Ascending aorta (tissue), 2 donors: ENCODE measurements around the gene ZNF365. TPM values are rescaled to one million over a fixed set of nuclear protein-coding genes. Genes with fewer than 3 reads are reported as not detected.

Source experiments
- DNase-seq, 2 donors: peaks; one replicate each; pipeline ENCODE4 v3.0.0-alpha.2; 2019; ENCODE audit warnings: low spot score in 2 of 2
- H3K27ac ChIP-seq, 2 donors: fragments of 200-600 bp; sonication (generic); one replicate each; pipeline ENCODE4 v1.5.1; 2016 to 2017; ENCODE audit warnings: mild to moderate bottlenecking in 1 of 2
- H3K27me3 ChIP-seq: fragments of 200-600 bp; sonication (generic); one replicate; pipeline ENCODE4 v1.5.1; 2017
- H3K36me3 ChIP-seq, 2 donors: fragments of 200-600 bp; sonication (generic); one replicate each; pipeline ENCODE4 v1.5.1; 2016
- H3K4me1 ChIP-seq, 2 donors: fragments of 200-600 bp; sonication (generic); one replicate each; pipeline ENCODE4 v1.5.1; 2016 to 2017; ENCODE audit warnings: mild to moderate bottlenecking in 1 of 2
- H3K4me3 ChIP-seq, 2 donors: fragments of 200-600 bp; sonication (generic); one replicate each; pipeline ENCODE4 v1.5.1; 2016 to 2017; ENCODE audit warnings: mild to moderate bottlenecking in 1 of 2
- H3K9me3 ChIP-seq, 2 donors: fragments of 200-600 bp; sonication (generic); one replicate each; pipeline ENCODE4 v1.5.1; 2016
- CTCF ChIP-seq, 3 experiments: fragments of 200-600 bp in 2 of 3; fragments of 450-650 bp in 1 of 3; sonication (generic) in 2 of 3; IDR thresholded peaks; one replicate each; pipeline ENCODE4 v1.5.1; 2016 to 2019; ENCODE audit warnings: antibody characterized with exemption in 3 of 3, mild to moderate bottlenecking in 1 of 3, moderate library complexity in 1 of 3
- intact Hi-C: fragments of 100-400 bp; cut with DNase I; formaldehyde crosslinking; loops from one replicate; pipeline ENCODE4 v1.15.1; 2023
- total RNA-seq: library from RNA; depleted of rRNA; stranded (reverse); fragments of >200 nt; gene quantifications from one replicate; pipeline ENCODE4 v1.1.0, GENCODE V29; 2016

Gene ZNF365
- total RNA-seq, 1 donor from 2014 or later = not detected

GRCh38 chr10:62437696-62438095, 63.5 kb downstream of the ZNF365 start:
- no peaks in the 10 kb centered on the region for H3K27me3 ChIP-seq
- no peaks in the 10 kb centered on the region for H3K9me3 ChIP-seq
- no peak overlapping the region for H3K27ac ChIP-seq
- peak; percentile 63 to 79 (median 69) for TF ChIP-seq CTCF (IDR thresholded peaks at IDR 0.05)
- H3K4me1 ChIP-seq = peaks cover 0 to 5% of the 10 kb centered on the region in 2 donors
- no peak overlapping the region for H3K4me3 ChIP-seq
- no peaks in the 10 kb centered on the region for H3K36me3 ChIP-seq
- no peak for DNase-seq
- intact Hi-C loops = loop anchor here (5.0 to 10.0 kb wide), 4 partner anchors 173 to 720 kb away; partner anchors contain the start of genes EGR2 and RTKN2

DNA sequence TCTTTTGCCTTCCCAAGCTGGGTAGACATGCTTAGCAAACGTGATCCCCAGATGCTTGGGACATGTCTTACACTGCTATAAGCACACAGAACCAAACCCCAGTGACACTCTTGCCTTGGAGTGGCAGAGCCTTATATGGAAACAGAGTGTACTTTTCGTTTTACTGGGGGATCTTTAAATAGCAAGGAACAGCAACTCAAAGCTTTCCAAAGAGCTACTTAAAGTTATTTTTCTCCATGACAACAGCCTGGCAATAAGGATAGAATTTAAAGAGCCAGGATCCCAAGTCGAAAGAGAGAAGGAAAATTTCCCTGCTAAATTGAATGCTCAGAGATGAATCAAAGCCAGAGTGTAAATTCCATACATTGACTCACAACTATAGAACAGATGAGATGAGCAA, 67.8 kb downstream of the ZNF365 start:
- Histone ChIP-seq H3K4me1 (peaks cover 3 to 4% of the 10 kb centered on the region in 2 donors), H3K36me3 (no peaks in the 10 kb centered on the region), H3K9me3 (no peaks in the 10 kb centered on the region), H3K27ac (peak overlapping the region in 1 of 2 donors; percentile 37), H3K27me3 (no peaks in the 10 kb centered on the region), H3K4me3 (no peak overlapping the region)
- TF ChIP-seq CTCF (IDR thresholded peaks at IDR 0.05) = no peak
- intact Hi-C loops = loop anchor here (5.0 kb wide), 1 partner anchor 640 kb away; no protein-coding TSS in a partner anchor
- DNase-seq = no peak

DNA sequence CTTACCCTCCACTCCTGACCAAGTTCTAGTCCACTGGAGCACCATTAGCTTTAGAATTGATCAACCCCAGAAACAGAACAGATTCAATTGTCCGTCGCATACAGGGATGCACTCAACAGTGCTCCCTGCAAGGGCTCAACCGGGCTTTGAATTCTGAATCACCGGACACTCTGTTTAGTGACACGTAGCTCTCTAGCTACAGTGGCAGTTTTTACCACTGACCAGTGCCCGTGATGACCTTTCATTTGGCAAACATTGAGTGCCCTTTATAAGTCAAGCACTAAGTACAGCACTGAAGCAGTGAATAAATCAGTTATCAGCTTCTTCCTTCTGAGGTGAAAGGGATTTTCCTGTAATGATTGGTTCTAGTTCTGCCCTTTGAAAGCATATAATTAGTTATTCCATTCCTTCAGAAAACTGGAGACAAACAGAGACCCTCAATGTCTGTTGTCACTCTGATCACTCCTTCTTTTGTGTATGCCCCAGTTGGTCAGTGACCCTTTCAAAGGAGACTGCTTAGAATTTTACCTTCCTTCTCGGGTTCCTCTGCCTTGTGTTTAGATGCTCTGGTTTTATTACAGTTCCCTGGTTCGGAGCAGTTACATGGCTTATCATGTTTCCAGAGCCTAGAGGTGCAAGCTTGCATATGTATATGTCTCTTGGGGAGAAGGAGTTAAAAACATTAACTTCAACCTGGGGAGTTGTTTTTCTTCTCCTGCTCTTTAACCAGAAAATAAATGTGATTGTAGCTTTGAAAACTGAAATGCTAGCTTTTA, 68.9 kb downstream of the ZNF365 start:
- no peaks in the 10 kb centered on the region for H3K9me3 ChIP-seq
- H3K4me3 ChIP-seq = no peak overlapping the region
- TF ChIP-seq CTCF (IDR thresholded peaks at IDR 0.05) = no peak
- H3K27me3 ChIP-seq = no peaks in the 10 kb centered on the region
- DNase-seq = no peak
- intact Hi-C loops = loop anchor here (5.0 kb wide), 1 partner anchor 639 kb away; no protein-coding TSS in a partner anchor
- peak overlapping the region in 1 of 2 donors; percentile 37 for H3K27ac ChIP-seq
- peaks cover 3 to 4% of the 10 kb centered on the region in 2 donors for H3K4me1 ChIP-seq
- H3K36me3 ChIP-seq = no peaks in the 10 kb centered on the region

- DNase-seq = no peak
- no peak for TF ChIP-seq CTCF (IDR thresholded peaks at IDR 0.05)
- Histone ChIP-seq H3K36me3 (no peaks in the 10 kb centered on the region), H3K9me3 (no peaks in the 10 kb centered on the region), H3K27me3 (no peaks in the 10 kb centered on the region), H3K27ac (no peak overlapping the region), H3K4me1 (peaks cover 3 to 4% of the 10 kb centered on the region in 2 donors), H3K4me3 (no peak overlapping the region)
- intact Hi-C loops = loop anchor here (5.0 kb wide), 1 partner anchor 638 kb away; no protein-coding TSS in a partner anchor
These were observed 69.7 kb downstream of the ZNF365 start for GRCh38 chr10:62443866-62444265.

DNA sequence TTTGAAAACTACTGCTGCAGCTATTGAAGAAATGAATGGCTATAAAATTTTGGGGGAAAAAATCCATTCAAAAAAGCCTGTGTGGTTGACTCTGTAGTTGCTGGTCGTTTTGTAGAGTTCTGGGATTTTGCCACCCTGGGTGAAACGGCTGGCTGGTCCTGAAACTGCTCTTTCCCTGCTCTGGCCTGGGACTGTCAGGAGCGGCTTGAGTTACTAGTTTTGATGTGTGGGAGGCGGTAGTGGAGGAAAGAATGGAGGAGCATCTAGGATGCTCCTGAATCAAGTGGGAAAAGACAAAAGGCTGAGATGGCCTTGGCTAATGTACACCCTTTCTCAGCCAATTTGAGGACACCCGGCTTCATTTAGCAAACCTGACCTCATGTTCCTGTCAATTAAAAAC, 72.5 kb downstream of the ZNF365 start:
- TF ChIP-seq CTCF (IDR thresholded peaks at IDR 0.05) = no peak
- Histone ChIP-seq H3K27me3 (no peaks in the 10 kb centered on the region), H3K27ac (no peak overlapping the region), H3K4me3 (no peak overlapping the region), H3K36me3 (no peaks in the 10 kb centered on the region), H3K9me3 (no peaks in the 10 kb centered on the region), H3K4me1 (peaks cover 3 to 4% of the 10 kb centered on the region in 2 donors)
- intact Hi-C loops = no loop called here
- no peak for DNase-seq
